NCI-H2227 treated with DMSO at 0.1 percent for 48 hours (cell line): Measurements from ENCODE around the gene ITGA8.
"Not testable (repeated sequence)": the region's sequence is repeated elsewhere in the genome, so short reads cannot be mapped to it uniquely, and the experiment has no call there.

ENCODE experiments used
- DNase-seq: peaks from one replicate; lab custom pipeline; 2025; lab: John Stamatoyannopoulos, UW

Gene ITGA8

GRCh38 chr10:15719899-15720634 lies at the start of gene ITGA8:
Gene ITGA8 (minus strand): TSS chr10:15719922. CDS start chr10:15719771, 151 bp downstream.
- no peak for DNase-seq

- DNase-seq = no peak
Measured at GRCh38 chr10:15764892-15765454, 45.3 kb upstream of the ITGA8 start.

GRCh38 chr10:15763006-15763405 lies 43.3 kb upstream of the ITGA8 start:
- no peak for DNase-seq

GRCh38 chr10:15762239-15762638 lies 42.5 kb upstream of the ITGA8 start:
- not testable (repeated sequence) for DNase-seq

GRCh38 chr10:15761224-15761623 lies 41.5 kb upstream of the ITGA8 start:
- not testable (repeated sequence) for DNase-seq

- no peak for DNase-seq
Measured at GRCh38 chr10:15760681-15761080, 41.0 kb upstream of the ITGA8 start.

- no peak for DNase-seq
Measured at GRCh38 chr10:15759265-15759664, 39.5 kb upstream of the ITGA8 start.

GRCh38 chr10:15758618-15759017 lies 38.9 kb upstream of the ITGA8 start:
- no peak for DNase-seq

GRCh38 chr10:15754937-15755336 lies 35.2 kb upstream of the ITGA8 start:
- DNase-seq = no peak

GRCh38 chr10:15751046-15751445 lies 31.3 kb upstream of the ITGA8 start:
- DNase-seq = no peak

- no peak for DNase-seq
Measured at GRCh38 chr10:15748126-15748525, 28.4 kb upstream of the ITGA8 start.

- no peak for DNase-seq
Measured at GRCh38 chr10:15747632-15748031, 27.9 kb upstream of the ITGA8 start.

GRCh38 chr10:15745751-15746150 lies 26.0 kb upstream of the ITGA8 start:
- DNase-seq = no peak

- DNase-seq = no peak
Measured at GRCh38 chr10:15744217-15744865, 24.6 kb upstream of the ITGA8 start.

- DNase-seq = no peak
Measured at GRCh38 chr10:15743443-15743842, 23.7 kb upstream of the ITGA8 start.

GRCh38 chr10:15742836-15743235 lies 23.1 kb upstream of the ITGA8 start:
- DNase-seq = no peak

GRCh38 chr10:15742102-15742501 lies 22.4 kb upstream of the ITGA8 start:
- no peak for DNase-seq

GRCh38 chr10:15741581-15741980 lies 21.9 kb upstream of the ITGA8 start:
- DNase-seq = no peak

GRCh38 chr10:15740261-15740660 lies 20.5 kb upstream of the ITGA8 start:
- no peak for DNase-seq

- DNase-seq = no peak
Measured at GRCh38 chr10:15739254-15739970, 19.7 kb upstream of the ITGA8 start.

GRCh38 chr10:15738270-15738925 lies 18.7 kb upstream of the ITGA8 start:
- DNase-seq = no peak

- DNase-seq = no peak
Measured at GRCh38 chr10:15737656-15738055, 17.9 kb upstream of the ITGA8 start.
